ENCODE results near the gene ANK2.

- TF ChIP-seq POLR2AphosphoS5 (IDR thresholded peaks at IDR 0.05; ENCODE audit: low read depth) (no peak), EZH2 (IDR thresholded peaks at IDR 0.05; ENCODE audit: low read depth, unreplicated experiment) (no peak), JUNB (IDR thresholded peaks at IDR 0.05; ENCODE audit: unreplicated experiment) (no peak)
- TF ChIP-seq, protein P1, sequence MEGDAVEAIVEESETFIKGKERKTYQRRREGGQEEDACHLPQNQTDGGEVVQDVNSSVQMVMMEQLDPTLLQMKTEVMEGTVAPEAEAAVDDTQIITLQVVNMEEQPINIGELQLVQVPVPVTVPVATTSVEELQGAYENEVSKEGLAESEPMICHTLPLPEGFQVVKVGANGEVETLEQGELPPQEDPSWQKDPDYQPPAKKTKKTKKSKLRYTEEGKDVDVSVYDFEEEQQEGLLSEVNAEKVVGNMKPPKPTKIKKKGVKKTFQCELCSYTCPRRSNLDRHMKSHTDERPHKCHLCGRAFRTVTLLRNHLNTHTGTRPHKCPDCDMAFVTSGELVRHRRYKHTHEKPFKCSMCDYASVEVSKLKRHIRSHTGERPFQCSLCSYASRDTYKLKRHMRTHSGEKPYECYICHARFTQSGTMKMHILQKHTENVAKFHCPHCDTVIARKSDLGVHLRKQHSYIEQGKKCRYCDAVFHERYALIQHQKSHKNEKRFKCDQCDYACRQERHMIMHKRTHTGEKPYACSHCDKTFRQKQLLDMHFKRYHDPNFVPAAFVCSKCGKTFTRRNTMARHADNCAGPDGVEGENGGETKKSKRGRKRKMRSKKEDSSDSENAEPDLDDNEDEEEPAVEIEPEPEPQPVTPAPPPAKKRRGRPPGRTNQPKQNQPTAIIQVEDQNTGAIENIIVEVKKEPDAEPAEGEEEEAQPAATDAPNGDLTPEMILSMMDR (conservative IDR thresholded peaks at IDR 0.05; ENCODE audit: low read depth in 2 of 2): no peak
Observed at GRCh38 chr4:113051361-113051760, 1.9 kb downstream of the ANK2 start.
